GM12878 (cell line): ENCODE measurements around the gene TMEM176B. TPM values are rescaled to one million over a fixed set of nuclear protein-coding genes. Genes with fewer than 3 reads are reported as not detected.

Experiments
- ATAC-seq: fragments of 200-7000 bp; cut with Tn5 transposase; 3 replicates; pipeline ENCODE4 v1.9.1; 2020; ENCODE audit warnings: mild to moderate bottlenecking, moderate library complexity
- BruUV-seq: library from RNA; stranded (reverse); fragments of 400-500 nt; replicated peaks from 2 replicates; lab custom pipeline; 2021; lab: Mats Ljungman, UMichigan
- CTCF ChIA-PET: fragments of 300-600 bp; sonication (Branson Sonifier 250); formaldehyde crosslinking; extraction: SDS; loops from one replicate; lab custom pipeline; 2021; ENCODE audit warnings: inconsistent platforms; lab: Yijun Ruan, JAX
- POLR2A ChIA-PET: fragments of 350-600 bp; formaldehyde crosslinking; extraction: SDS; loops from one replicate; lab custom pipeline; 2021; ENCODE audit warnings: inconsistent platforms; lab: Charles Lee
- RAD21 ChIA-PET: fragments of 300-600 bp; sonication (Branson Sonifier 250); formaldehyde crosslinking; loops from one replicate; lab custom pipeline; 2023; ENCODE audit warnings: antibody characterized with exemption; ENCODE audit not compliant: unreplicated experiment; lab: Charles Lee
- SMC1A ChIA-PET: fragments of 300-600 bp; sonication (Branson Sonifier 250); formaldehyde crosslinking; loops from one replicate; lab custom pipeline; 2023; ENCODE audit not compliant: unreplicated experiment, uncharacterized antibody; lab: Charles Lee
- DNase-seq: peaks from one replicate; pipeline ENCODE4 v3.0.0-alpha.2; 2011; ENCODE audit warnings: low read depth, low spot score
- FAIRE-seq: peaks from 3 replicates; lab custom pipeline; 2011; peaks lifted over from hg19 to GRCh38; lab: Jason Lieb, UNC
- H2AFZ ChIP-seq: 2 replicates; pipeline ENCODE4 v1.6.0; 2011; ENCODE audit warnings: low read depth, low read length, control low read depth; ENCODE audit not compliant: control insufficient read depth
- H3K27ac ChIP-seq: 2 replicates; pipeline ENCODE4 v1.5.1; 2011; ENCODE audit warnings: control low read depth; ENCODE audit not compliant: control insufficient read depth, insufficient read depth
- H3K27me3 ChIP-seq, 2 experiments: replicated peaks in 1 of 2; 2 replicates each; pipeline versions ENCODE4 v1.6.0 to v1.6.1; 2011; ENCODE audit warnings: low read length in 1 of 2; ENCODE audit not compliant: control insufficient read depth in 2 of 2, insufficient read depth in 2 of 2
- H3K36me3 ChIP-seq, 2 experiments: 2 replicates each; pipeline ENCODE4 v1.5.1; 2011; ENCODE audit warnings: low read length in 1 of 2; ENCODE audit not compliant: control insufficient read depth in 2 of 2, insufficient read depth in 2 of 2
- H3K4me1 ChIP-seq: 2 replicates; pipeline ENCODE4 v1.6.1; 2011; ENCODE audit warnings: mild to moderate bottlenecking, low read length, moderate library complexity, mixed read lengths; ENCODE audit not compliant: control insufficient read depth, insufficient read depth
- H3K4me2 ChIP-seq: 2 replicates; pipeline ENCODE4 v1.6.0; 2011; ENCODE audit warnings: control low read depth; ENCODE audit not compliant: control insufficient read depth, insufficient read depth
- H3K4me3 ChIP-seq: fragments of 200-600 bp; sonication (generic); 2 replicates; pipeline ENCODE4 v1.5.1; 2016
- H3K79me2 ChIP-seq: 2 replicates; pipeline ENCODE4 v1.6.0; 2011; ENCODE audit warnings: low read length; ENCODE audit not compliant: control insufficient read depth, insufficient read depth
- H3K9ac ChIP-seq: 2 replicates; pipeline ENCODE4 v1.8.0; 2011; ENCODE audit warnings: low read length, control low read depth, mixed read lengths; ENCODE audit not compliant: control insufficient read depth, insufficient read depth
- H3K9me3 ChIP-seq: replicated peaks from 3 replicates; pipeline ENCODE4 v1.5.1; 2011; ENCODE audit warnings: mild to moderate bottlenecking, low read length; ENCODE audit not compliant: control insufficient read depth, insufficient read depth
- H4K20me1 ChIP-seq: 2 replicates; pipeline ENCODE4 v1.6.0; 2011; ENCODE audit not compliant: control insufficient read depth, insufficient read depth
- EZH2 ChIP-seq: IDR thresholded peaks from 2 replicates; pipeline ENCODE4 v1.6.1; 2012; ENCODE audit warnings: low read depth, mild to moderate bottlenecking, control low read depth, inconsistent platforms, low read length, borderline replicate concordance; ENCODE audit not compliant: control insufficient read depth
- JUNB ChIP-seq: IDR thresholded peaks from 2 replicates; pipeline ENCODE4 v1.6.1; 2016; ENCODE audit warnings: antibody characterized with exemption, mild to moderate bottlenecking
- MTA2 ChIP-seq: fragments of 450-650 bp; IDR thresholded peaks from 2 replicates; pipeline ENCODE4 v1.6.1; 2016; ENCODE audit warnings: low read depth, mild to moderate bottlenecking, moderate library complexity
- NRF1 ChIP-seq: conservative IDR thresholded peaks from 2 replicates; pipeline ENCODE4 v1.6.1; 2011; ENCODE audit warnings: mild to moderate bottlenecking, low read depth, low read length, improper control_type of control experiment
- PKNOX1 ChIP-seq: fragments of 450-650 bp; IDR thresholded peaks from 2 replicates; pipeline ENCODE4 v1.6.1; 2016; ENCODE audit warnings: mild to moderate bottlenecking
- RBBP5 ChIP-seq: fragments of 200-600 bp; sonication (generic); conservative IDR thresholded peaks from 2 replicates; pipeline ENCODE4 v1.6.1; 2016
- RELB ChIP-seq: fragments of 450-650 bp; IDR thresholded peaks from 2 replicates; pipeline ENCODE4 v1.6.1; 2017; ENCODE audit warnings: low read depth, mild to moderate bottlenecking, moderate library complexity
- SIX5 ChIP-seq: IDR thresholded peaks from 2 replicates; pipeline ENCODE4 v1.6.1; 2011; ENCODE audit warnings: mild to moderate bottlenecking, low read depth, low read length, moderate library complexity; ENCODE audit not compliant: severe bottlenecking
- STAT1 ChIP-seq: fragments of 450-650 bp; conservative IDR thresholded peaks from 2 replicates; pipeline ENCODE4 v1.6.1; 2014; ENCODE audit warnings: antibody characterized with exemption, mild to moderate bottlenecking
- USF1 ChIP-seq: IDR thresholded peaks from 2 replicates; pipeline ENCODE4 v1.6.1; 2011; ENCODE audit warnings: borderline replicate concordance, low read depth, mild to moderate bottlenecking, moderate library complexity, mixed read lengths, low read length; ENCODE audit not compliant: insufficient read depth; ENCODE audit errors: extremely low read length
- USF2 ChIP-seq: IDR thresholded peaks from 2 replicates; pipeline ENCODE4 v1.6.1; 2011; ENCODE audit warnings: low read depth, low read length, improper control_type of control experiment, borderline replicate concordance
- ZBTB33 ChIP-seq: fragments of 450-650 bp; IDR thresholded peaks from 2 replicates; pipeline ENCODE4 v1.6.1; 2017; ENCODE audit warnings: mild to moderate bottlenecking
- WGBS: methylation state at CpG from one replicate; pipeline ENCODE4 v1.1.6; 2016; ENCODE audit warnings: low lambda C conversion rate; ENCODE audit not compliant: insufficient replicate concordance, insufficient coverage; ENCODE audit errors: missing lambda C conversion rate; 5-methylcytosine and 5-hydroxymethylcytosine counted together
- in situ Hi-C: fragments of 300-500 bp; cut with MboI; formaldehyde crosslinking; loops from 9 replicates; pipeline ENCODE4 v1.14.3; 2018; ENCODE audit warnings: mixed read lengths
- intact Hi-C: fragments of 100-400 bp; cut with micrococcal nuclease; formaldehyde crosslinking; loops from one replicate; pipeline ENCODE4 v1.14.2; 2022; ENCODE audit not compliant: unreplicated experiment
- polyA plus RNA-seq, 11 experiments: library from polyadenylated mRNA; depleted of rRNA in 4 of 11; unstranded in 6 of 11; stranded (reverse) in 5 of 11; fragments of >200 nt; fragmentation: Nextera tagmentation in 4 of 11; fragmentation: Illumina TruSeq in 1 of 11; extraction: Ambion mirVana in 4 of 11; extraction: Trizol in 1 of 11; gene quantifications; 1 replicate in 1 of 11; 2 replicates in 10 of 11; pipeline versions ENCODE4 v1.2.1 to v1.2.3, GENCODE V29; 2011 to 2016; ENCODE audit warnings: inconsistent platforms in 2 of 11, missing spikeins in 2 of 11, low read depth in 1 of 11
- total RNA-seq, 4 experiments: library from RNA; depleted of rRNA in 3 of 4; stranded (reverse); fragments of >200 nt in 3 of 4; fragmentation: Illumina TruSeq in 1 of 4; extraction: Trizol in 1 of 4; gene quantifications; 2 replicates each; pipeline versions ENCODE4 v1.2.1 to v1.2.3, GENCODE V29; 2013 to 2021

Gene TMEM176B
- total and polyA plus RNA-seq, 10 of the 15 experiments (the other 5 are each of a cell fraction or from before 2014, with no cell fraction given) = 0.05 to 0.40 (median 0.20) TPM; not detected in 4

GRCh38 chr7:150791746-150792452 lies 8.3 kb downstream of the TMEM176B start:
- no peak for TF ChIP-seq EZH2
- no peak for TF ChIP-seq USF1
- no peak for TF ChIP-seq MTA2
- no peak for TF ChIP-seq JUNB
- no peak for TF ChIP-seq ZBTB33
- TF ChIP-seq STAT1 = no peak
- no peak for TF ChIP-seq SIX5
- TF ChIP-seq RBBP5 = no peak
- no peak for TF ChIP-seq RELB
- TF ChIP-seq USF2 = no peak
- TF ChIP-seq NRF1 = no peak
- no peak for TF ChIP-seq PKNOX1
- no TSS peak for BruUV-seq
- no peak for ATAC-seq
- Histone ChIP-seq H3K4me1 (peaks cover 8% of the 10 kb centered on the region), H3K9me3 (no peaks in the 10 kb centered on the region), H2AFZ (no peak overlapping the region), H3K36me3 (no peaks in the 10 kb centered on the region), H3K9ac (no peak overlapping the region), H3K4me3 (no peak overlapping the region), H3K4me2 (no peak overlapping the region), H3K27me3 (peaks cover 3 to 4% of the 10 kb centered on the region in 2 experiments; a peak in 3 of 4 replicates), H4K20me1 (no peaks in the 10 kb centered on the region), H3K79me2 (no peaks in the 10 kb centered on the region), H3K27ac (no peak overlapping the region)
- in situ Hi-C loops = no loop called here
- SMC1A ChIA-PET = interaction anchor here (4.5 kb wide), 1 partner anchor 12 kb away, joined by 21 read pairs; no protein-coding TSS in a partner anchor
- WGBS = 24% methylated on average over 12 of the region's 12 CpGs
- RAD21 ChIA-PET = no interaction called here
- POLR2A ChIA-PET = no interaction called here
- DNase-seq = no peak
- CTCF ChIA-PET = interaction anchor here (0.6 to 1.3 kb wide), 4 partner anchors 13 to 265 kb away, joined by 3 to 4 read pairs (median 4); no protein-coding TSS in a partner anchor
- no peak for FAIRE-seq
- intact Hi-C loops = no loop called here
